Liver (tissue), 9 donors: Measurements from ENCODE around the gene RARRES2. TPM values are rescaled to one million over a fixed set of nuclear protein-coding genes. Genes with fewer than 3 reads are reported as not detected.

ENCODE experiments used
- DNase-seq: peaks from one replicate; pipeline ENCODE4 v3.0.0-alpha.2; 2017; ENCODE audit warnings: low spot score
- H3K27ac ChIP-seq, 2 donors: one replicate each; pipeline ENCODE4 v1.7.0; 2013; ENCODE audit warnings: inconsistent platforms in 2 of 2, low read length in 2 of 2, control low read depth in 1 of 2, low read depth in 1 of 2, mild to moderate bottlenecking in 1 of 2
- H3K27me3 ChIP-seq, 4 donors: one replicate each; pipeline versions ENCODE4 v1.6.1 to v1.7.0; 2013; ENCODE audit warnings: low read length in 3 of 4, inconsistent platforms in 1 of 4, mild to moderate bottlenecking in 1 of 4, moderate library complexity in 1 of 4; ENCODE audit not compliant: control insufficient read depth in 4 of 4, insufficient read depth in 4 of 4
- H3K36me3 ChIP-seq, 4 donors: one replicate each; pipeline versions ENCODE4 v1.6.1 to v1.7.0; 2013; ENCODE audit warnings: low read length in 3 of 4, mild to moderate bottlenecking in 3 of 4, low read depth in 1 of 4, moderate library complexity in 1 of 4; ENCODE audit not compliant: control insufficient read depth in 4 of 4, insufficient read depth in 3 of 4
- H3K4me1 ChIP-seq, 4 donors: one replicate each; pipeline versions ENCODE4 v1.6.1 to v1.7.0; 2013; ENCODE audit warnings: low read length in 3 of 4, mild to moderate bottlenecking in 3 of 4, moderate library complexity in 1 of 4; ENCODE audit not compliant: control insufficient read depth in 4 of 4, insufficient read depth in 4 of 4
- H3K4me3 ChIP-seq, 3 donors: one replicate each; pipeline versions ENCODE4 v1.6.1 to v1.7.0; 2013; ENCODE audit warnings: low read length in 3 of 3, control low read depth in 1 of 3, low read depth in 1 of 3, mild to moderate bottlenecking in 1 of 3
- H3K9ac ChIP-seq, 2 donors: one replicate each; pipeline ENCODE4 v1.7.0; 2013; ENCODE audit warnings: low read length in 2 of 2, mild to moderate bottlenecking in 2 of 2, moderate library complexity in 2 of 2, control low read depth in 1 of 2, low read depth in 1 of 2
- H3K9me3 ChIP-seq, 4 donors: one replicate each; pipeline versions ENCODE4 v1.6.1 to v1.7.0; 2013; ENCODE audit warnings: low read length in 3 of 4; ENCODE audit not compliant: control insufficient read depth in 4 of 4
- EGR1 ChIP-seq, 2 donors: IDR thresholded peaks; 2 replicates each; pipeline ENCODE4 v1.6.1; 2016 to 2018; ENCODE audit warnings: antibody characterized with exemption in 2 of 2, low read depth in 2 of 2
- FOXA1 ChIP-seq: IDR thresholded peaks from 2 replicates; pipeline ENCODE4 v1.6.1; 2016; ENCODE audit warnings: antibody characterized with exemption
- FOXA2 ChIP-seq: IDR thresholded peaks from 2 replicates; pipeline ENCODE4 v1.6.1; 2016; ENCODE audit warnings: antibody characterized with exemption
- GABPA ChIP-seq, 2 donors: IDR thresholded peaks in 1 of 2; conservative IDR thresholded peaks in 1 of 2; 2 replicates each; pipeline ENCODE4 v1.6.1; 2016; ENCODE audit warnings: antibody characterized with exemption in 2 of 2, mild to moderate bottlenecking in 1 of 2, moderate library complexity in 1 of 2
- HNF4A ChIP-seq, 2 donors: conservative IDR thresholded peaks; 2 replicates each; pipeline ENCODE4 v1.6.1; 2016; ENCODE audit warnings: antibody characterized with exemption in 2 of 2, mild to moderate bottlenecking in 2 of 2
- HNF4G ChIP-seq: IDR thresholded peaks from 2 replicates; pipeline ENCODE4 v1.6.1; 2016; ENCODE audit warnings: antibody characterized with exemption
- JUND ChIP-seq, 2 donors: IDR thresholded peaks; 2 replicates each; pipeline ENCODE4 v1.6.1; 2016; ENCODE audit warnings: antibody characterized with exemption in 2 of 2
- NR2F2 ChIP-seq: IDR thresholded peaks from 2 replicates; pipeline ENCODE4 v1.6.1; 2016; ENCODE audit warnings: antibody characterized with exemption
- RAD21 ChIP-seq, 2 donors: IDR thresholded peaks; 2 replicates each; pipeline ENCODE4 v1.6.1; 2016; ENCODE audit warnings: antibody characterized with exemption in 2 of 2, mild to moderate bottlenecking in 2 of 2
- RXRA ChIP-seq, 2 donors: IDR thresholded peaks; 2 replicates each; pipeline ENCODE4 v1.6.1; 2017 to 2018; ENCODE audit warnings: antibody characterized with exemption in 2 of 2, mild to moderate bottlenecking in 1 of 2
- SP1 ChIP-seq: IDR thresholded peaks from 2 replicates; pipeline ENCODE4 v1.6.1; 2018; ENCODE audit warnings: antibody characterized with exemption, mild to moderate bottlenecking
- TAF1 ChIP-seq: conservative IDR thresholded peaks from 2 replicates; pipeline ENCODE4 v1.6.1; 2016; ENCODE audit warnings: antibody characterized with exemption, mild to moderate bottlenecking
- YY1 ChIP-seq: IDR thresholded peaks from 2 replicates; pipeline ENCODE4 v1.6.1; 2016; ENCODE audit warnings: antibody characterized with exemption, mild to moderate bottlenecking
- polyA plus RNA-seq, 2 donors: library from polyadenylated mRNA; stranded (reverse) in 1 of 2; unstranded in 1 of 2; fragments of 200-250 nt in 1 of 2; fragments of >200 nt in 1 of 2; fragmentation: Nextera tagmentation in 1 of 2; extraction: Ambion mirVana in 1 of 2; gene quantifications; one replicate each; pipeline versions ENCODE4 v1.2.1 to v1.2.3, GENCODE V29; 2013 to 2015
- total RNA-seq, 2 donors: library from RNA; depleted of rRNA; stranded (reverse); fragments of >200 nt; gene quantifications; one replicate each; pipeline ENCODE4 v1.2.3, GENCODE V29; 2014
- TF ChIP-seq, protein P1 (sequence below): IDR thresholded peaks from 2 replicates; pipeline ENCODE4 v1.6.1; 2016; ENCODE audit warnings: antibody characterized with exemption
- TF ChIP-seq, protein P2 (sequence below): IDR thresholded peaks from 2 replicates; pipeline ENCODE4 v1.6.1; 2016; ENCODE audit warnings: antibody characterized with exemption
- TF ChIP-seq, protein P3 (sequence below): IDR thresholded peaks from 2 replicates; pipeline ENCODE4 v1.6.1; 2016; ENCODE audit warnings: antibody characterized with exemption, mild to moderate bottlenecking
- TF ChIP-seq, protein P4 (sequence below): IDR thresholded peaks from 2 replicates; pipeline ENCODE4 v1.6.1; 2016; ENCODE audit warnings: antibody characterized with exemption
- TF ChIP-seq, protein P5 (sequence below): fragments of 150-350 bp; IDR thresholded peaks from 2 replicates; pipeline ENCODE4 v1.5.1; 2017; ENCODE audit warnings: improper control_type of control experiment, low read depth, low read length; ENCODE audit not compliant: missing input control
- donor health status: healthy.
- donor health status: healthy.
- donor health status: healthy.
- donor health status: healthy.
- donor health status: healthy.

RARRES2 gene
- total and polyA plus RNA-seq, 4 donors, result 149 to 1,915 (median 842) TPM

DNA sequence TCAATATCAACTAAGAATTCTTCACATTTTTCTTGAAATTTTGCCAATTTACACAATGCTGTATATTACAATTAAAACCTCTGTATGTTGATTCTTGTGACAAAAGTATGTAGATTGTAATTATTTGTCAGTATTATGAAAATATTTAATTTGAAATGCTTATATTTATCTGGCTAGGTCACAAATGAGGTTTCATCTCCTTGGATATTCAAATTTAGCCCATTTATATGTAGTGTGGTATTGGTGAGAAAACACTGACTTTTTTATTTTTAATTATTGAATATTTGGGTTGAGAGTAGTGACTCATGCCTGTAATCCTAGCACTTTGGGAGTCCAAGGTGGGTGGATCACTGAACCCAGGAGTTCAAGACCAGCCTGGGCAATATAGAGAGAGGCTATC is 2.9 kb upstream of the RARRES2 start:
- H3K9me3 ChIP-seq, result no peaks in the 10 kb centered on the region
- H3K4me1 ChIP-seq, result peaks cover 4 to 33% (median 29%) of the 10 kb centered on the region in 4 donors

More for the DNA sequence above, 2.9 kb upstream of the RARRES2 start:
- DNase-seq, result no peak
- Histone ChIP-seq H3K27me3 (no peaks in the 10 kb centered on the region), H3K36me3 (peaks cover 0 to 2% (median 0%) of the 10 kb centered on the region in 4 donors), H3K9ac (no peak overlapping the region), H3K27ac (no peak overlapping the region), H3K4me3 (no peak overlapping the region)
- TF ChIP-seq RAD21 (IDR thresholded peaks at IDR 0.05) (no peak), YY1 (no peak), EGR1 (IDR thresholded peaks at IDR 0.05; ENCODE audit: low read depth in 2 of 2) (no peak), TAF1 (no peak), RXRA (IDR thresholded peaks at IDR 0.05) (no peak), FOXA2 (no peak), GABPA (IDR thresholded peaks at IDR 0.05 in 1 of 2, conservative IDR thresholded peaks at IDR 0.05 in 1 of 2) (no peak), FOXA1 (no peak), JUND (IDR thresholded peaks at IDR 0.05) (no peak), NR2F2 (no peak), HNF4G (no peak), HNF4A (conservative IDR thresholded peaks at IDR 0.05) (no peak), SP1 (no peak)
- TF ChIP-seq, protein P1, sequence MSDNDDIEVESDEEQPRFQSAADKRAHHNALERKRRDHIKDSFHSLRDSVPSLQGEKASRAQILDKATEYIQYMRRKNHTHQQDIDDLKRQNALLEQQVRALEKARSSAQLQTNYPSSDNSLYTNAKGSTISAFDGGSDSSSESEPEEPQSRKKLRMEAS, result no peak
- TF ChIP-seq, protein P2, sequence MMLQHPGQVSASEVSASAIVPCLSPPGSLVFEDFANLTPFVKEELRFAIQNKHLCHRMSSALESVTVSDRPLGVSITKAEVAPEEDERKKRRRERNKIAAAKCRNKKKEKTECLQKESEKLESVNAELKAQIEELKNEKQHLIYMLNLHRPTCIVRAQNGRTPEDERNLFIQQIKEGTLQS, result no peak
- TF ChIP-seq, protein P3, sequence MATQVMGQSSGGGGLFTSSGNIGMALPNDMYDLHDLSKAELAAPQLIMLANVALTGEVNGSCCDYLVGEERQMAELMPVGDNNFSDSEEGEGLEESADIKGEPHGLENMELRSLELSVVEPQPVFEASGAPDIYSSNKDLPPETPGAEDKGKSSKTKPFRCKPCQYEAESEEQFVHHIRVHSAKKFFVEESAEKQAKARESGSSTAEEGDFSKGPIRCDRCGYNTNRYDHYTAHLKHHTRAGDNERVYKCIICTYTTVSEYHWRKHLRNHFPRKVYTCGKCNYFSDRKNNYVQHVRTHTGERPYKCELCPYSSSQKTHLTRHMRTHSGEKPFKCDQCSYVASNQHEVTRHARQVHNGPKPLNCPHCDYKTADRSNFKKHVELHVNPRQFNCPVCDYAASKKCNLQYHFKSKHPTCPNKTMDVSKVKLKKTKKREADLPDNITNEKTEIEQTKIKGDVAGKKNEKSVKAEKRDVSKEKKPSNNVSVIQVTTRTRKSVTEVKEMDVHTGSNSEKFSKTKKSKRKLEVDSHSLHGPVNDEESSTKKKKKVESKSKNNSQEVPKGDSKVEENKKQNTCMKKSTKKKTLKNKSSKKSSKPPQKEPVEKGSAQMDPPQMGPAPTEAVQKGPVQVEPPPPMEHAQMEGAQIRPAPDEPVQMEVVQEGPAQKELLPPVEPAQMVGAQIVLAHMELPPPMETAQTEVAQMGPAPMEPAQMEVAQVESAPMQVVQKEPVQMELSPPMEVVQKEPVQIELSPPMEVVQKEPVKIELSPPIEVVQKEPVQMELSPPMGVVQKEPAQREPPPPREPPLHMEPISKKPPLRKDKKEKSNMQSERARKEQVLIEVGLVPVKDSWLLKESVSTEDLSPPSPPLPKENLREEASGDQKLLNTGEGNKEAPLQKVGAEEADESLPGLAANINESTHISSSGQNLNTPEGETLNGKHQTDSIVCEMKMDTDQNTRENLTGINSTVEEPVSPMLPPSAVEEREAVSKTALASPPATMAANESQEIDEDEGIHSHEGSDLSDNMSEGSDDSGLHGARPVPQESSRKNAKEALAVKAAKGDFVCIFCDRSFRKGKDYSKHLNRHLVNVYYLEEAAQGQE, result no peak
- TF ChIP-seq, protein P4, sequence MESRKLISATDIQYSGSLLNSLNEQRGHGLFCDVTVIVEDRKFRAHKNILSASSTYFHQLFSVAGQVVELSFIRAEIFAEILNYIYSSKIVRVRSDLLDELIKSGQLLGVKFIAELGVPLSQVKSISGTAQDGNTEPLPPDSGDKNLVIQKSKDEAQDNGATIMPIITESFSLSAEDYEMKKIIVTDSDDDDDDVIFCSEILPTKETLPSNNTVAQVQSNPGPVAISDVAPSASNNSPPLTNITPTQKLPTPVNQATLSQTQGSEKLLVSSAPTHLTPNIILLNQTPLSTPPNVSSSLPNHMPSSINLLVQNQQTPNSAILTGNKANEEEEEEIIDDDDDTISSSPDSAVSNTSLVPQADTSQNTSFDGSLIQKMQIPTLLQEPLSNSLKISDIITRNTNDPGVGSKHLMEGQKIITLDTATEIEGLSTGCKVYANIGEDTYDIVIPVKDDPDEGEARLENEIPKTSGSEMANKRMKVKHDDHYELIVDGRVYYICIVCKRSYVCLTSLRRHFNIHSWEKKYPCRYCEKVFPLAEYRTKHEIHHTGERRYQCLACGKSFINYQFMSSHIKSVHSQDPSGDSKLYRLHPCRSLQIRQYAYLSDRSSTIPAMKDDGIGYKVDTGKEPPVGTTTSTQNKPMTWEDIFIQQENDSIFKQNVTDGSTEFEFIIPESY, result no peak
- TF ChIP-seq, protein P5, sequence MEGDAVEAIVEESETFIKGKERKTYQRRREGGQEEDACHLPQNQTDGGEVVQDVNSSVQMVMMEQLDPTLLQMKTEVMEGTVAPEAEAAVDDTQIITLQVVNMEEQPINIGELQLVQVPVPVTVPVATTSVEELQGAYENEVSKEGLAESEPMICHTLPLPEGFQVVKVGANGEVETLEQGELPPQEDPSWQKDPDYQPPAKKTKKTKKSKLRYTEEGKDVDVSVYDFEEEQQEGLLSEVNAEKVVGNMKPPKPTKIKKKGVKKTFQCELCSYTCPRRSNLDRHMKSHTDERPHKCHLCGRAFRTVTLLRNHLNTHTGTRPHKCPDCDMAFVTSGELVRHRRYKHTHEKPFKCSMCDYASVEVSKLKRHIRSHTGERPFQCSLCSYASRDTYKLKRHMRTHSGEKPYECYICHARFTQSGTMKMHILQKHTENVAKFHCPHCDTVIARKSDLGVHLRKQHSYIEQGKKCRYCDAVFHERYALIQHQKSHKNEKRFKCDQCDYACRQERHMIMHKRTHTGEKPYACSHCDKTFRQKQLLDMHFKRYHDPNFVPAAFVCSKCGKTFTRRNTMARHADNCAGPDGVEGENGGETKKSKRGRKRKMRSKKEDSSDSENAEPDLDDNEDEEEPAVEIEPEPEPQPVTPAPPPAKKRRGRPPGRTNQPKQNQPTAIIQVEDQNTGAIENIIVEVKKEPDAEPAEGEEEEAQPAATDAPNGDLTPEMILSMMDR, result no peak
